ENCODE results near the gene DHX16. TPM values are rescaled to one million over a fixed set of nuclear protein-coding genes. Genes with fewer than 3 reads are reported as not detected.

Gene DHX16
- total RNA-seq, 1 experiment from 2014 or later = 32.2 TPM

DNA sequence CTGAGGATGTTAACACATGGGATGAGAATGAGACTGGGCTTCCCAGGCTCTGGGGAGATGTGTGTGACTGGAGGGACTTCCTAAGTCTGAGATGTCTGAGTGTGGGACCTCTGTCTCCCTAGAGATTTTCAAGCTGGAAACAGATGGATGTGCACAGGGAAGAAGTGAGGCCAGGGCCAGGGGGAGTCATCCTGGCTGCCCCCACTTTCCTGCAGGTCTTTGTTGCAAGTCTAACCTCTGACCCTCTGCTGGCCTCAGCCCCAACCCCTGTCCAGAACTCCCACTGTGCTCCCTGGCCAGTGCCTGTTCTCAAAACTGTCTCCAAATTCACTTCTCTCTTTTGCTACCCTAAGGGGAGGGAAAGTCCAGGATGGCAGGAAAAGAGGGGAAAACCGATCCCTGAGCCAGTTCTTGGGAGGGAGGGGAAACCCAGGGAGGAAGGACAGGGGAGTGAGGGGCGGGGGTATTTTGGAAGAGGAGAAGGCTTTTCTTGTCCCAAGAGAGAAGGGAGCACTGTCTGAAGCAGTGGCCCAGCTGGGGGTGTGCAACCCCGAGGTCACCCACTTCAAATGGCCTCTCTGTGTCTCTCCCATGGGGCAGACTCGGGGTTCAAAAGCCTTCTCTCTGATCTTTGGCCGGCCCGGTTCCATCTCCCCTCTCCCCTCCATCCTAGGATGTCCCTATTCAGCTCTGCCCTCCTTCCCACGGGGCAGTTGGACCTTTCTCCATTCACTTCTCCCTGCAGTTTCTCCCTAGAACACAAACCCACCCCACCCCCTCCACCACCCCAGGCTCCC lies 10.6 kb upstream of the DHX16 start:
- CTCF ChIA-PET = interaction anchor here (0.6 to 9.7 kb wide), 8 partner anchors 11 to 230 kb away, joined by 3 to 131 read pairs (median 6); partner anchors contain the start of genes DHX16 and MDC1
- no peaks in the 10 kb centered on the region for H3K27me3 Mint-ChIP-seq (ENCODE audit: low read depth)
- ATAC-seq (no peak), DNase-seq (ENCODE audit: low spot score) (no peak)
- H3K9me3 Mint-ChIP-seq = no peaks in the 10 kb centered on the region
- H3K4me3 Mint-ChIP-seq = peak overlapping the region; percentile 54
- POLR2A ChIA-PET = interaction anchor here (0.8 to 1.6 kb wide), 3 partner anchors 33 to 38 kb away, joined by 3 to 4 read pairs (median 4); partner anchors contain the start of gene MDC1
- peaks cover 6% of the 10 kb centered on the region for H3K36me3 Mint-ChIP-seq
- H3K27ac Mint-ChIP-seq = peak overlapping the region; percentile 84
- H3K4me1 Mint-ChIP-seq = peaks cover 64% of the 10 kb centered on the region
- no peak for TF ChIP-seq TP53 (CRISPR knock-in tag; IDR thresholded peaks at IDR 0.05)
- TF ChIP-seq, protein P1, sequence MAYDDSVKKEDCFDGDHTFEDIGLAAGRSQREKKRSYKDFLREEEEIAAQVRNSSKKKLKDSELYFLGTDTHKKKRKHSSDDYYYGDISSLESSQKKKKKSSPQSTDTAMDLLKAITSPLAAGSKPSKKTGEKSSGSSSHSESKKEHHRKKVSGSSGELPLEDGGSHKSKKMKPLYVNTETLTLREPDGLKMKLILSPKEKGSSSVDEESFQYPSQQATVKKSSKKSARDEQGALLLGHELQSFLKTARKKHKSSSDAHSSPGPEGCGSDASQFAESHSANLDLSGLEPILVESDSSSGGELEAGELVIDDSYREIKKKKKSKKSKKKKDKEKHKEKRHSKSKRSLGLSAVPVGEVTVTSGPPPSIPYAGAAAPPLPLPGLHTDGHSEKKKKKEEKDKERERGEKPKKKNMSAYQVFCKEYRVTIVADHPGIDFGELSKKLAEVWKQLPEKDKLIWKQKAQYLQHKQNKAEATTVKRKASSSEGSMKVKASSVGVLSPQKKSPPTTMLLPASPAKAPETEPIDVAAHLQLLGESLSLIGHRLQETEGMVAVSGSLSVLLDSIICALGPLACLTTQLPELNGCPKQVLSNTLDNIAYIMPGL (CRISPR knock-in tag; IDR thresholded peaks at IDR 0.05) = no peak
- no peak for TF ChIP-seq SP1 (CRISPR knock-in tag; conservative IDR thresholded peaks at IDR 0.05)
- TF ChIP-seq E2F5 (CRISPR knock-in tag; IDR thresholded peaks at IDR 0.05) = no peak
- TF ChIP-seq USF2 (CRISPR knock-in tag; IDR thresholded peaks at IDR 0.05) = no peak
- no peak for TF ChIP-seq CREB1 (CRISPR knock-in tag; IDR thresholded peaks at IDR 0.05)
- no peak for TF ChIP-seq EMX1 (CRISPR knock-in tag; IDR thresholded peaks at IDR 0.05)
- TF ChIP-seq CBFB (CRISPR knock-in tag; IDR thresholded peaks at IDR 0.05; ENCODE audit: low read depth) = no peak
- TF ChIP-seq, protein P2, sequence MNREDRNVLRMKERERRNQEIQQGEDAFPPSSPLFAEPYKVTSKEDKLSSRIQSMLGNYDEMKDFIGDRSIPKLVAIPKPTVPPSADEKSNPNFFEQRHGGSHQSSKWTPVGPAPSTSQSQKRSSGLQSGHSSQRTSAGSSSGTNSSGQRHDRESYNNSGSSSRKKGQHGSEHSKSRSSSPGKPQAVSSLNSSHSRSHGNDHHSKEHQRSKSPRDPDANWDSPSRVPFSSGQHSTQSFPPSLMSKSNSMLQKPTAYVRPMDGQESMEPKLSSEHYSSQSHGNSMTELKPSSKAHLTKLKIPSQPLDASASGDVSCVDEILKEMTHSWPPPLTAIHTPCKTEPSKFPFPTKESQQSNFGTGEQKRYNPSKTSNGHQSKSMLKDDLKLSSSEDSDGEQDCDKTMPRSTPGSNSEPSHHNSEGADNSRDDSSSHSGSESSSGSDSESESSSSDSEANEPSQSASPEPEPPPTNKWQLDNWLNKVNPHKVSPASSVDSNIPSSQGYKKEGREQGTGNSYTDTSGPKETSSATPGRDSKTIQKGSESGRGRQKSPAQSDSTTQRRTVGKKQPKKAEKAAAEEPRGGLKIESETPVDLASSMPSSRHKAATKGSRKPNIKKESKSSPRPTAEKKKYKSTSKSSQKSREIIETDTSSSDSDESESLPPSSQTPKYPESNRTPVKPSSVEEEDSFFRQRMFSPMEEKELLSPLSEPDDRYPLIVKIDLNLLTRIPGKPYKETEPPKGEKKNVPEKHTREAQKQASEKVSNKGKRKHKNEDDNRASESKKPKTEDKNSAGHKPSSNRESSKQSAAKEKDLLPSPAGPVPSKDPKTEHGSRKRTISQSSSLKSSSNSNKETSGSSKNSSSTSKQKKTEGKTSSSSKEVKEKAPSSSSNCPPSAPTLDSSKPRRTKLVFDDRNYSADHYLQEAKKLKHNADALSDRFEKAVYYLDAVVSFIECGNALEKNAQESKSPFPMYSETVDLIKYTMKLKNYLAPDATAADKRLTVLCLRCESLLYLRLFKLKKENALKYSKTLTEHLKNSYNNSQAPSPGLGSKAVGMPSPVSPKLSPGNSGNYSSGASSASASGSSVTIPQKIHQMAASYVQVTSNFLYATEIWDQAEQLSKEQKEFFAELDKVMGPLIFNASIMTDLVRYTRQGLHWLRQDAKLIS (CRISPR knock-in tag; IDR thresholded peaks at IDR 0.05; ENCODE audit: borderline replicate concordance) = no peak
- TF ChIP-seq, protein P3, sequence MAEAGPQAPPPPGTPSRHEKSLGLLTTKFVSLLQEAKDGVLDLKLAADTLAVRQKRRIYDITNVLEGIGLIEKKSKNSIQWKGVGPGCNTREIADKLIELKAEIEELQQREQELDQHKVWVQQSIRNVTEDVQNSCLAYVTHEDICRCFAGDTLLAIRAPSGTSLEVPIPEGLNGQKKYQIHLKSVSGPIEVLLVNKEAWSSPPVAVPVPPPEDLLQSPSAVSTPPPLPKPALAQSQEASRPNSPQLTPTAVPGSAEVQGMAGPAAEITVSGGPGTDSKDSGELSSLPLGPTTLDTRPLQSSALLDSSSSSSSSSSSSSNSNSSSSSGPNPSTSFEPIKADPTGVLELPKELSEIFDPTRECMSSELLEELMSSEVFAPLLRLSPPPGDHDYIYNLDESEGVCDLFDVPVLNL (CRISPR knock-in tag; IDR thresholded peaks at IDR 0.05; ENCODE audit: borderline replicate concordance, low read depth) = no peak
- TF ChIP-seq JAZF1 (CRISPR knock-in tag; IDR thresholded peaks at IDR 0.05) = no peak
- TF ChIP-seq ZNF138 (CRISPR knock-in tag; conservative IDR thresholded peaks at IDR 0.05) = no peak
- no peak for TF ChIP-seq TEAD1 (CRISPR knock-in tag; IDR thresholded peaks at IDR 0.05)
- no peak for TF ChIP-seq ETV6 (CRISPR knock-in tag; IDR thresholded peaks at IDR 0.05)
- TF ChIP-seq, protein P4, sequence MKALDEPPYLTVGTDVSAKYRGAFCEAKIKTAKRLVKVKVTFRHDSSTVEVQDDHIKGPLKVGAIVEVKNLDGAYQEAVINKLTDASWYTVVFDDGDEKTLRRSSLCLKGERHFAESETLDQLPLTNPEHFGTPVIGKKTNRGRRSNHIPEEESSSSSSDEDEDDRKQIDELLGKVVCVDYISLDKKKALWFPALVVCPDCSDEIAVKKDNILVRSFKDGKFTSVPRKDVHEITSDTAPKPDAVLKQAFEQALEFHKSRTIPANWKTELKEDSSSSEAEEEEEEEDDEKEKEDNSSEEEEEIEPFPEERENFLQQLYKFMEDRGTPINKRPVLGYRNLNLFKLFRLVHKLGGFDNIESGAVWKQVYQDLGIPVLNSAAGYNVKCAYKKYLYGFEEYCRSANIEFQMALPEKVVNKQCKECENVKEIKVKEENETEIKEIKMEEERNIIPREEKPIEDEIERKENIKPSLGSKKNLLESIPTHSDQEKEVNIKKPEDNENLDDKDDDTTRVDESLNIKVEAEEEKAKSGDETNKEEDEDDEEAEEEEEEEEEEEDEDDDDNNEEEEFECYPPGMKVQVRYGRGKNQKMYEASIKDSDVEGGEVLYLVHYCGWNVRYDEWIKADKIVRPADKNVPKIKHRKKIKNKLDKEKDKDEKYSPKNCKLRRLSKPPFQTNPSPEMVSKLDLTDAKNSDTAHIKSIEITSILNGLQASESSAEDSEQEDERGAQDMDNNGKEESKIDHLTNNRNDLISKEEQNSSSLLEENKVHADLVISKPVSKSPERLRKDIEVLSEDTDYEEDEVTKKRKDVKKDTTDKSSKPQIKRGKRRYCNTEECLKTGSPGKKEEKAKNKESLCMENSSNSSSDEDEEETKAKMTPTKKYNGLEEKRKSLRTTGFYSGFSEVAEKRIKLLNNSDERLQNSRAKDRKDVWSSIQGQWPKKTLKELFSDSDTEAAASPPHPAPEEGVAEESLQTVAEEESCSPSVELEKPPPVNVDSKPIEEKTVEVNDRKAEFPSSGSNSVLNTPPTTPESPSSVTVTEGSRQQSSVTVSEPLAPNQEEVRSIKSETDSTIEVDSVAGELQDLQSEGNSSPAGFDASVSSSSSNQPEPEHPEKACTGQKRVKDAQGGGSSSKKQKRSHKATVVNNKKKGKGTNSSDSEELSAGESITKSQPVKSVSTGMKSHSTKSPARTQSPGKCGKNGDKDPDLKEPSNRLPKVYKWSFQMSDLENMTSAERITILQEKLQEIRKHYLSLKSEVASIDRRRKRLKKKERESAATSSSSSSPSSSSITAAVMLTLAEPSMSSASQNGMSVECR (CRISPR knock-in tag; IDR thresholded peaks at IDR 0.05; ENCODE audit: borderline replicate concordance) = no peak
- no peak for TF ChIP-seq FOXP1 (CRISPR knock-in tag; IDR thresholded peaks at IDR 0.05; ENCODE audit: borderline replicate concordance)
- no peak for TF ChIP-seq NFYB (CRISPR knock-in tag; conservative IDR thresholded peaks at IDR 0.05; ENCODE audit: low read depth)
- TF ChIP-seq HMGA2 (CRISPR knock-in tag; IDR thresholded peaks at IDR 0.05) = no peak
- no peak for TF ChIP-seq TCF7 (CRISPR knock-in tag; IDR thresholded peaks at IDR 0.05; ENCODE audit: low read depth)
- TF ChIP-seq, protein P5, sequence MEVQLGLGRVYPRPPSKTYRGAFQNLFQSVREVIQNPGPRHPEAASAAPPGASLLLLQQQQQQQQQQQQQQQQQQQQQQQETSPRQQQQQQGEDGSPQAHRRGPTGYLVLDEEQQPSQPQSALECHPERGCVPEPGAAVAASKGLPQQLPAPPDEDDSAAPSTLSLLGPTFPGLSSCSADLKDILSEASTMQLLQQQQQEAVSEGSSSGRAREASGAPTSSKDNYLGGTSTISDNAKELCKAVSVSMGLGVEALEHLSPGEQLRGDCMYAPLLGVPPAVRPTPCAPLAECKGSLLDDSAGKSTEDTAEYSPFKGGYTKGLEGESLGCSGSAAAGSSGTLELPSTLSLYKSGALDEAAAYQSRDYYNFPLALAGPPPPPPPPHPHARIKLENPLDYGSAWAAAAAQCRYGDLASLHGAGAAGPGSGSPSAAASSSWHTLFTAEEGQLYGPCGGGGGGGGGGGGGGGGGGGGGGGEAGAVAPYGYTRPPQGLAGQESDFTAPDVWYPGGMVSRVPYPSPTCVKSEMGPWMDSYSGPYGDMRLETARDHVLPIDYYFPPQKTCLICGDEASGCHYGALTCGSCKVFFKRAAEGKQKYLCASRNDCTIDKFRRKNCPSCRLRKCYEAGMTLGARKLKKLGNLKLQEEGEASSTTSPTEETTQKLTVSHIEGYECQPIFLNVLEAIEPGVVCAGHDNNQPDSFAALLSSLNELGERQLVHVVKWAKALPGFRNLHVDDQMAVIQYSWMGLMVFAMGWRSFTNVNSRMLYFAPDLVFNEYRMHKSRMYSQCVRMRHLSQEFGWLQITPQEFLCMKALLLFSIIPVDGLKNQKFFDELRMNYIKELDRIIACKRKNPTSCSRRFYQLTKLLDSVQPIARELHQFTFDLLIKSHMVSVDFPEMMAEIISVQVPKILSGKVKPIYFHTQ (CRISPR knock-in tag; IDR thresholded peaks at IDR 0.05) = no peak
